ENCODE data around the gene CALHM4.
"Not testable (repeated sequence)": the region's sequence is repeated elsewhere in the genome, so short reads cannot be mapped to it uniquely, and the experiment has no call there.

Gene CALHM4

GRCh38 chr6:116578335-116578734 lies 24.8 kb downstream of the CALHM4 start:
- DNase-seq = no peak

- DNase-seq = no peak
Measured at GRCh38 chr6:116579143-116579542, 25.6 kb downstream of the CALHM4 start.

- no peak for DNase-seq
Measured at GRCh38 chr6:116580198-116580597, 26.6 kb downstream of the CALHM4 start.

- DNase-seq = no peak
Measured at GRCh38 chr6:116586276-116586675, 32.7 kb downstream of the CALHM4 start.

GRCh38 chr6:116586738-116587137 lies 33.2 kb downstream of the CALHM4 start:
- DNase-seq = no peak

- no peak for DNase-seq
Measured at GRCh38 chr6:116595247-116595646, 41.7 kb downstream of the CALHM4 start.

GRCh38 chr6:116596815-116597214 lies 43.3 kb downstream of the CALHM4 start:
- DNase-seq = no peak

GRCh38 chr6:116603916-116604315 lies 50.4 kb downstream of the CALHM4 start:
- not testable (repeated sequence) for DNase-seq

GRCh38 chr6:116604868-116605267 lies 51.3 kb downstream of the CALHM4 start:
- not testable (repeated sequence) for DNase-seq

GRCh38 chr6:116605935-116606334 lies 52.4 kb downstream of the CALHM4 start:
- no peak for DNase-seq

All from stimulated activated naive CD4-positive, alpha-beta T cell (primary cell).